Neural progenitor cell (in vitro differentiated cells): ENCODE data around the gene KRTAP17-1.

ENCODE experiments used
- EZH2 ChIP-seq: fragments of 200-600 bp; sonication (generic); IDR thresholded peaks from 2 replicates; pipeline ENCODE4 v1.6.1; 2017; ENCODE audit warnings: antibody characterized with exemption, mild to moderate bottlenecking, moderate library complexity
- TF ChIP-seq, protein P1 (sequence below): fragments of 200-600 bp; sonication (generic); IDR thresholded peaks from 2 replicates; pipeline ENCODE4 v1.5.1; 2017; ENCODE audit warnings: antibody characterized with exemption, mild to moderate bottlenecking

- TF ChIP-seq, protein P1, sequence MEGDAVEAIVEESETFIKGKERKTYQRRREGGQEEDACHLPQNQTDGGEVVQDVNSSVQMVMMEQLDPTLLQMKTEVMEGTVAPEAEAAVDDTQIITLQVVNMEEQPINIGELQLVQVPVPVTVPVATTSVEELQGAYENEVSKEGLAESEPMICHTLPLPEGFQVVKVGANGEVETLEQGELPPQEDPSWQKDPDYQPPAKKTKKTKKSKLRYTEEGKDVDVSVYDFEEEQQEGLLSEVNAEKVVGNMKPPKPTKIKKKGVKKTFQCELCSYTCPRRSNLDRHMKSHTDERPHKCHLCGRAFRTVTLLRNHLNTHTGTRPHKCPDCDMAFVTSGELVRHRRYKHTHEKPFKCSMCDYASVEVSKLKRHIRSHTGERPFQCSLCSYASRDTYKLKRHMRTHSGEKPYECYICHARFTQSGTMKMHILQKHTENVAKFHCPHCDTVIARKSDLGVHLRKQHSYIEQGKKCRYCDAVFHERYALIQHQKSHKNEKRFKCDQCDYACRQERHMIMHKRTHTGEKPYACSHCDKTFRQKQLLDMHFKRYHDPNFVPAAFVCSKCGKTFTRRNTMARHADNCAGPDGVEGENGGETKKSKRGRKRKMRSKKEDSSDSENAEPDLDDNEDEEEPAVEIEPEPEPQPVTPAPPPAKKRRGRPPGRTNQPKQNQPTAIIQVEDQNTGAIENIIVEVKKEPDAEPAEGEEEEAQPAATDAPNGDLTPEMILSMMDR = no peak
- no peak for TF ChIP-seq EZH2
These were observed 30.5 kb upstream of the KRTAP17-1 start for GRCh38 chr17:41345992-41346391.
